CD4-positive, CD25-positive, alpha-beta regulatory T cell (primary cell): ENCODE data around the gene VMA21. TPM values are rescaled to one million over a fixed set of nuclear protein-coding genes. Genes with fewer than 3 reads are reported as not detected.
A peak's percentile ranks its signal among the peaks of the same experiment; 100 is the strongest.

ENCODE experiments used
- ATAC-seq, 2 donors: fragments of 150-1000 bp; cut with Tn5 transposase; one replicate each; pipeline ENCODE4 v1.10.0; 2021; ENCODE audit warnings: low read depth in 2 of 2, moderate number of reproducible peaks in 2 of 2, moderate library complexity in 1 of 2
- DNase-seq, 3 donors: peaks; one replicate each; pipeline versions ENCODE4 v3.0.0 to v3.0.0-alpha.2; 2012 to 2022; ENCODE audit warnings: mixed read lengths in 1 of 3
- H3K27ac ChIP-seq: one replicate; pipeline ENCODE4 v1.7.0; 2013; ENCODE audit warnings: mild to moderate bottlenecking, low read length; ENCODE audit not compliant: insufficient read depth, poor library complexity, severe bottlenecking
- H3K27me3 ChIP-seq: one replicate; pipeline ENCODE4 v1.7.0; 2013; ENCODE audit warnings: low read length; ENCODE audit not compliant: control insufficient read depth, insufficient read depth
- H3K36me3 ChIP-seq: one replicate; pipeline ENCODE4 v1.7.0; 2013; ENCODE audit warnings: mild to moderate bottlenecking, low read length, moderate library complexity; ENCODE audit not compliant: control insufficient read depth, insufficient read depth
- H3K4me1 ChIP-seq: 2 replicates; pipeline ENCODE4 v1.7.0; 2013; ENCODE audit warnings: mild to moderate bottlenecking, low read length; ENCODE audit not compliant: insufficient read depth, control insufficient read depth, poor library complexity, severe bottlenecking
- H3K4me3 ChIP-seq: one replicate; pipeline ENCODE4 v1.7.0; 2013; ENCODE audit warnings: low read depth, mild to moderate bottlenecking, low read length, moderate library complexity
- H3K9me3 ChIP-seq, 2 experiments: 1 replicate in 1 of 2; 2 replicates in 1 of 2; pipeline ENCODE4 v1.7.0; 2013; ENCODE audit warnings: low read length in 2 of 2, mild to moderate bottlenecking in 1 of 2, moderate library complexity in 1 of 2; ENCODE audit not compliant: control insufficient read depth in 2 of 2
- H3K27ac Mint-ChIP-seq, 3 donors: one replicate each; pipeline ENCODE4 v1.8.0; 2020 to 2022; ENCODE audit warnings: mild to moderate bottlenecking in 3 of 3, mixed read lengths in 3 of 3, moderate library complexity in 2 of 3
- H3K27me3 Mint-ChIP-seq: one replicate; pipeline ENCODE4 v1.8.0; 2022; ENCODE audit warnings: mild to moderate bottlenecking, mixed read lengths
- H3K36me3 Mint-ChIP-seq: one replicate; pipeline ENCODE4 v1.8.0; 2020; ENCODE audit warnings: mixed read lengths
- H3K4me1 Mint-ChIP-seq, 4 donors: one replicate each; pipeline ENCODE4 v1.8.0; 2020 to 2022; ENCODE audit warnings: mixed read lengths in 4 of 4, mild to moderate bottlenecking in 1 of 4
- H3K4me3 Mint-ChIP-seq, 4 donors: one replicate each; pipeline ENCODE4 v1.8.0; 2020 to 2022; ENCODE audit warnings: mild to moderate bottlenecking in 4 of 4, mixed read lengths in 4 of 4, moderate library complexity in 3 of 4
- H3K9me3 Mint-ChIP-seq, 7 donors: one replicate each; pipeline ENCODE4 v1.8.0; 2020 to 2022; ENCODE audit warnings: mixed read lengths in 7 of 7, mild to moderate bottlenecking in 3 of 7, moderate library complexity in 2 of 7
- polyA plus RNA-seq, 4 donors: library from polyadenylated mRNA; unstranded; fragments of 300-500 nt; fragmentation: Illumina TruSeq; gene quantifications; one replicate each; pipeline ENCODE4 v1.2.3, GENCODE V29; 2021
- total RNA-seq: library from RNA; stranded (reverse); gene quantifications from one replicate; pipeline ENCODE4 v1.2.3, GENCODE V29; 2022

The VMA21 gene
- total and polyA plus RNA-seq, 5 donors from 2014 or later, result 26.0 to 43.0 (median 37.5) TPM

DNA sequence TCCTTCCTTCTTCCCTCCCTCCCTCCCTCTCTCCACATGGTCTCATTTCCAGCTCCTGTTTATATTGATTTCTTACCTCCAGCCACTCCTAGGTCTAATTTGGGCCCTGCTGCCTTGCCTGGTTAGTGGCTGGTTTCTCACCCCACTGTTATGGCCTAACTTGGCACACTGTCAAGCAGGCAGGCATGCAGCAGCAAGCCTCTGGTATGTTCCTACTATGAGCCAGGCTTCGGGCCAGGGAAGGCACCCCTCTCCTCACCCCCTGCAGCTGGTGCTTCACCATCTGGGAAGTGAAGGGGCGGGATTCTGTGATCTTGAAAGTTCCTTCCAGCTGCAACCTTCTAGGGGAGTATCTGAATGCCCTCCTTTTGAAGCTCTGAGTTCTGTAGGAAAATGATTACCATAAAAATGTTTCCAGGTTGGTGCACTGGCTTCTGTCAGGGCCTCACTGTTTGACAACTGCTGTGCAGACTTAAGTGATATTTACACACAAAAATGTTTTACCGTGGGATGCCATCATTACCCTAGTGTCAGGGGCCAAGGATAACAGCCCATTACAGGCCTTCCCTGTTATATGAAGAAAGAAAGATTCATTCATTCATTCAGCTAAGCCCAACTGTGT is 10.1 kb upstream of the VMA21 start:
- ATAC-seq (no peak), DNase-seq (no peak)
- H3K4me3 ChIP-seq, result no peak overlapping the region
- H3K4me3 Mint-ChIP-seq, result no peak overlapping the region
- no peak overlapping the region for H3K27ac ChIP-seq
- H3K36me3 ChIP-seq, result no peaks in the 10 kb centered on the region
- H3K36me3 Mint-ChIP-seq, result no peaks in the 10 kb centered on the region
- no peaks in the 10 kb centered on the region for H3K27me3 ChIP-seq
- H3K27ac Mint-ChIP-seq, result no peak overlapping the region
- peaks cover 0 to 11% (median 6%) of the 10 kb centered on the region in 4 donors for H3K4me1 Mint-ChIP-seq
- H3K9me3 Mint-ChIP-seq, result no peaks in the 10 kb centered on the region
- H3K27me3 Mint-ChIP-seq, result no peaks in the 10 kb centered on the region
- no peaks in the 10 kb centered on the region for H3K9me3 ChIP-seq
- no peaks in the 10 kb centered on the region for H3K4me1 ChIP-seq

DNA sequence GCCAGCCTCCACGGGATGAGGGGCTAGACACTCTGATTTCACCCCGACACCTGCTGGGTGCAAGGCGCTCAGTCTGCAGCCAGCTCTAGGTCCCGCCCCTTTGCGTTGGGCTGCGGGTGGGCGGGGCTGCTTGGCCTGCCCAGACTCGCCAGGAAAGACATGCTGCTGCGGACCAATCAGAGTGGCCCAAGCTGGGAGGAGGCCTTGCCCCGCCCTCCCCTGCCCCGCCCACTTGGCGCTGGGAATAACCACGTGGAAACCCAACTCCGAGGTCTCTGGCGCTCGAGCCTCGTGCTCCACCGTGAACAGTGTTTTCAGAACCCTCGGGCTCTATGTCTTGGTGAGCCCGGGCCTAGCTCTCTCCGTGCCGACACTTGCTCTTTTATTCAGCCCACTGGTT is 5.3 kb upstream of the VMA21 start:
- Mint-ChIP-seq H3K27ac (no peak overlapping the region), H3K36me3 (no peaks in the 10 kb centered on the region), H3K9me3 (no peaks in the 10 kb centered on the region), H3K4me3 (no peak overlapping the region), H3K4me1 (peaks cover 14 to 45% (median 21%) of the 10 kb centered on the region in 4 donors), H3K27me3 (no peaks in the 10 kb centered on the region)
- H3K9me3 ChIP-seq, result no peaks in the 10 kb centered on the region
- DNase-seq, result no peak
- ATAC-seq, result no peak
- H3K4me3 ChIP-seq, result no peak overlapping the region
- no peaks in the 10 kb centered on the region for H3K27me3 ChIP-seq
- peaks cover 31% of the 10 kb centered on the region for H3K4me1 ChIP-seq
- H3K27ac ChIP-seq, result no peak overlapping the region
- H3K36me3 ChIP-seq, result no peaks in the 10 kb centered on the region

GRCh38 chrX:151393514-151393913 is 3.5 kb upstream of the VMA21 start:
- Histone ChIP-seq H3K9me3 (no peaks in the 10 kb centered on the region), H3K27me3 (no peaks in the 10 kb centered on the region), H3K36me3 (no peaks in the 10 kb centered on the region), H3K4me1 (peaks cover 37% of the 10 kb centered on the region), H3K4me3 (peak overlapping the region; percentile 24), H3K27ac (peak overlapping the region; percentile 93)
- DNase-seq, result peak; percentile 59 to 83 (median 81)
- Mint-ChIP-seq H3K4me1 (peaks cover 14 to 54% (median 25%) of the 10 kb centered on the region in 4 donors), H3K9me3 (peaks cover 0 to 3% (median 0%) of the 10 kb centered on the region in 7 donors), H3K36me3 (no peaks in the 10 kb centered on the region), H3K4me3 (peak overlapping the region; percentile 69 to 94 (median 86)), H3K27me3 (no peaks in the 10 kb centered on the region), H3K27ac (peak overlapping the region; percentile 94 to 99 (median 94))
- peak; percentile 71 to 75 for ATAC-seq

- H3K9me3 Mint-ChIP-seq, result peaks cover 0 to 3% (median 0%) of the 10 kb centered on the region in 7 donors
- peak overlapping the region; percentile 93 for H3K27ac ChIP-seq
- peak overlapping the region; percentile 93 to 98 (median 96) for H3K27ac Mint-ChIP-seq
- no peaks in the 10 kb centered on the region for H3K36me3 ChIP-seq
- H3K4me1 Mint-ChIP-seq, result peaks cover 24 to 68% (median 40%) of the 10 kb centered on the region in 4 donors
- ATAC-seq (peak; percentile 28 to 29), DNase-seq (peak in 2 of 3 donors; percentile 19 to 68)
- no peaks in the 10 kb centered on the region for H3K36me3 Mint-ChIP-seq
- H3K27me3 ChIP-seq, result no peaks in the 10 kb centered on the region
- peak overlapping the region; percentile 64 for H3K4me3 ChIP-seq
- H3K9me3 ChIP-seq, result no peaks in the 10 kb centered on the region
- H3K27me3 Mint-ChIP-seq, result no peaks in the 10 kb centered on the region
- H3K4me3 Mint-ChIP-seq, result peak overlapping the region; percentile 89 to 95 (median 91)
- H3K4me1 ChIP-seq, result peaks cover 49% of the 10 kb centered on the region
Measured at GRCh38 chrX:151396042-151396824, 773 bp upstream of the VMA21 start.

DNA sequence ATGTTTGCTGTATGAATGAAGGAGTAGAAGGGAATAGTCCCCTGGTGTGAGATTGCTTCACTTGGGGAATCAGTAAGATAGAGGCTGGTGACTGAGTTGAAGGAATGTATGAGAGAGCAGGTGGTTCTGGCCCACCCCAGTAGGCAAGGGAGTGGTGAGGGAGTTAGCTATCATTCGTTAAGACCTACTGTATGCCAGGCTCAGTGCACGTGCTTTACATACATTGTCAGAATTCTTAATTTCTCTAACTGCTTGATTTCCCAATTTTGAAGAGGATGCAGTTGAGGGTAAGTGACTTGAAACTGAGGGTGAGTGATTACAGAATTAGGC is 700 bp downstream of the VMA21 start:
- Mint-ChIP-seq H3K4me1 (peaks cover 22 to 71% (median 39%) of the 10 kb centered on the region in 4 donors), H3K9me3 (peaks cover 0 to 3% (median 0%) of the 10 kb centered on the region in 7 donors), H3K4me3 (peak overlapping the region; percentile 88 to 97 (median 91)), H3K27ac (peak overlapping the region; percentile 82 to 93 (median 91)), H3K36me3 (no peaks in the 10 kb centered on the region), H3K27me3 (no peaks in the 10 kb centered on the region)
- Histone ChIP-seq H3K9me3 (no peaks in the 10 kb centered on the region), H3K36me3 (no peaks in the 10 kb centered on the region), H3K27ac (peak overlapping the region; percentile 93), H3K27me3 (no peaks in the 10 kb centered on the region), H3K4me3 (peak overlapping the region; percentile 81), H3K4me1 (peaks cover 51% of the 10 kb centered on the region)
- DNase-seq, result peak in 2 of 3 donors; percentile 1 to 10
- no peak for ATAC-seq

GRCh38 chrX:151398346-151398745 is 1.3 kb downstream of the VMA21 start:
- peaks cover 15 to 66% (median 35%) of the 10 kb centered on the region in 4 donors for H3K4me1 Mint-ChIP-seq
- ATAC-seq (no peak), DNase-seq (no peak)
- no peaks in the 10 kb centered on the region for H3K9me3 ChIP-seq
- H3K9me3 Mint-ChIP-seq, result peaks cover 0 to 3% (median 0%) of the 10 kb centered on the region in 7 donors
- no peaks in the 10 kb centered on the region for H3K27me3 ChIP-seq
- H3K36me3 Mint-ChIP-seq, result peaks cover 2% of the 10 kb centered on the region
- H3K4me1 ChIP-seq, result peaks cover 46% of the 10 kb centered on the region
- peak overlapping the region; percentile 81 for H3K4me3 ChIP-seq
- H3K27me3 Mint-ChIP-seq, result no peaks in the 10 kb centered on the region
- peak overlapping the region in 2 of 3 donors; percentile 66 to 93 for H3K27ac Mint-ChIP-seq
- peak overlapping the region; percentile 88 to 97 (median 91) for H3K4me3 Mint-ChIP-seq
- H3K27ac ChIP-seq, result no peak overlapping the region
- no peaks in the 10 kb centered on the region for H3K36me3 ChIP-seq

DNA sequence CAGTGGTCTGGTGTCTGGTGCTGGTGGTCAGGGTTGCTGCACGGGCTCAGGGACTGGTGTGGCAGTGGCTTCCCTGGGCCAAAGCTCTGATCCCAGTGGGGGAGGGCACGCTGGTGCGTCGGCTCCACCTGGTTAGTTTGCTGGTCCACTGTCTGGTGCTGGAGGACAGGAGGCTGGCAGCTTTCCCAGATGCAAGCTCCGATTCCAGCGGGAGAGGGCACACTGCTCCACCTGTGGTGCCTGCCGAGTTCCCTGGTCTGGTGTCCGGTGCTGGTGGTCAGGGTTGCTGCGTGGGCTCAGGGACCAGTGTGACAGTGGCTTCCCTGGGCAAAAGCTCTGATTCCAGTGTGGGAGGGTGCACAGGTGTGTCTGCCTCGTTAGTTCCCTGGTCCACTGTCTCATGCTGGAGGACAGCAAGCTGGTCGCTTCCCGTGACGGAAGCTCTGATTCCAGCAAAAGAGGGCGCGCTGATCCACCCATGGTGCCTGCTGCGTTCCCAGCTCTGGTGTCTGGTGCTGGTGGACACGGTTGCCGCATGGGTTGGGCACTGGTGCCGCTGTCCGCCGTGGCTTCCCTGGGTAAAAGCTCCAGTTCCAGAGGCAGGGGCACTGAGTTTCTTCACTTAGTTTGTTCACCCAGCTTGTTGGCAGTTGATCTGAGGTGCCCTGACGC is 5.8 kb downstream of the VMA21 start:
- Mint-ChIP-seq H3K27me3 (no peaks in the 10 kb centered on the region), H3K4me3 (no peak overlapping the region), H3K27ac (no peak overlapping the region), H3K9me3 (peaks cover 0 to 3% (median 0%) of the 10 kb centered on the region in 7 donors), H3K36me3 (peaks cover 8% of the 10 kb centered on the region), H3K4me1 (peaks cover 21 to 40% (median 29%) of the 10 kb centered on the region in 4 donors)
- Histone ChIP-seq H3K27me3 (no peaks in the 10 kb centered on the region), H3K9me3 (no peaks in the 10 kb centered on the region), H3K36me3 (peaks cover 11% of the 10 kb centered on the region), H3K4me3 (no peak overlapping the region), H3K27ac (no peak overlapping the region), H3K4me1 (peaks cover 19% of the 10 kb centered on the region)
- ATAC-seq (no peak), DNase-seq (no peak)
